ENCODE results near the gene PDGFB.

Gene PDGFB

DNA sequence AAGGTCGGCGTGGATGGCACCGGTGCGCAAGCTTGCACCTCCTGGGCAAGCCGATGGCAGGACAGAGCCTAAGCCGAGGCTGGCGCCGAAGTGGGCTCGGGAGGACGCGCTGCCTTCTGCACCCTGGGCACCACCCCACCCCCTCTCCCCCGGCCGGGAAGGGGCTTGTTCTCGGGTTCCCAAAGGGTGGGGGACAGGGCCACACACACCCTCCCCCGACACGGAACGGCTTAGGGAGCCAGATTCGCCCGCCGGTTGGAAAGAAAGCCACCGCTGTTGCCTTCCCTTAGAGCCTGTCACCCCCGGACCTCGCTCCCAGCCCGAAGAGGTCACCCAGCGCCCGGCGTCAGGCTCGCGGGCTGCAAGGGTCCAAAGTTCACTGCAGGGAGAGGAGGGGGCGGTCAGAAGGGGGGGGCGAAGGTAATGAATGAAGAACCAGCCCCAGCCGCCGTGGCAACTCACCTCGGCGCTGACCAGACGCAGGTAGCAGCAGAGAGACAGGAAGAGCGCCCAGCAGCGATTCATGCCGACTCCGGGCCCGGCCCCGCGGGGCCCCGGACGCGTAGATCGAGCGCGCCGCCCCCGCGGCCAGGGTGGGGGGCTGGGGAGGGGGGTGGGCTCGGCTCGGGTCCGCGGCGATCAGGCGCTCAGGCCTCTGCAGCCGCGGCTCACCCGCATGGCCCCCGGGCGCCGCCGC is 1.2 kb downstream of the PDGFB start:
- Histone ChIP-seq H3K4me1 (ENCODE audit: control insufficient read depth in 1 of 2, insufficient read depth in 2 of 2, low read length in 2 of 2) (peaks cover 0 to 28% of the 10 kb centered on the region in 2 donors), H3K36me3 (ENCODE audit: control insufficient read depth in 1 of 2, insufficient read depth in 2 of 2, low read length in 2 of 2) (peaks cover 0 to 1% of the 10 kb centered on the region in 2 donors), H3K27ac (ENCODE audit: low read length) (no peak overlapping the region), H3K9me3 (ENCODE audit: control insufficient read depth in 1 of 2, low read length in 2 of 2) (no peaks in the 10 kb centered on the region), H3K4me3 (ENCODE audit: low read depth in 1 of 2, low read length in 2 of 2) (peak overlapping the region; percentile 57 to 73), H3K27me3 (ENCODE audit: low read depth, low read length) (peaks cover 19% of the 10 kb centered on the region)

GRCh38 chr22:39242595-39243438 is 2.0 kb downstream of the PDGFB start:
- H3K36me3 ChIP-seq (ENCODE audit: control insufficient read depth in 1 of 2, insufficient read depth in 2 of 2, low read length in 2 of 2) = peaks cover 0 to 4% of the 10 kb centered on the region in 2 donors
- no peaks in the 10 kb centered on the region for H3K9me3 ChIP-seq (ENCODE audit: control insufficient read depth in 1 of 2, low read length in 2 of 2)
- H3K4me1 ChIP-seq (ENCODE audit: control insufficient read depth in 1 of 2, insufficient read depth in 2 of 2, low read length in 2 of 2) = peaks cover 0 to 28% of the 10 kb centered on the region in 2 donors
- peak overlapping the region; percentile 57 to 73 for H3K4me3 ChIP-seq (ENCODE audit: low read depth in 1 of 2, low read length in 2 of 2)
- H3K27ac ChIP-seq (ENCODE audit: low read length) = no peak overlapping the region
- H3K27me3 ChIP-seq (ENCODE audit: low read depth, low read length) = peaks cover 13% of the 10 kb centered on the region

GRCh38 chr22:39241794-39242594 is 2.8 kb downstream of the PDGFB start:
- peaks cover 0 to 4% of the 10 kb centered on the region in 2 donors for H3K36me3 ChIP-seq (ENCODE audit: control insufficient read depth in 1 of 2, insufficient read depth in 2 of 2, low read length in 2 of 2)
- H3K4me3 ChIP-seq (ENCODE audit: low read depth in 1 of 2, low read length in 2 of 2) = peak overlapping the region; percentile 12 to 73
- H3K27ac ChIP-seq (ENCODE audit: low read length) = no peak overlapping the region
- no peaks in the 10 kb centered on the region for H3K9me3 ChIP-seq (ENCODE audit: control insufficient read depth in 1 of 2, low read length in 2 of 2)
- H3K27me3 ChIP-seq (ENCODE audit: low read depth, low read length) = peaks cover 8% of the 10 kb centered on the region
- H3K4me1 ChIP-seq (ENCODE audit: control insufficient read depth in 1 of 2, insufficient read depth in 2 of 2, low read length in 2 of 2) = peaks cover 0 to 32% of the 10 kb centered on the region in 2 donors

- Histone ChIP-seq H3K4me1 (ENCODE audit: control insufficient read depth in 1 of 2, insufficient read depth in 2 of 2, low read length in 2 of 2) (peaks cover 0 to 36% of the 10 kb centered on the region in 2 donors), H3K27me3 (ENCODE audit: low read depth, low read length) (peaks cover 6% of the 10 kb centered on the region), H3K4me3 (ENCODE audit: low read depth in 1 of 2, low read length in 2 of 2) (peak overlapping the region; percentile 12 to 68), H3K36me3 (ENCODE audit: control insufficient read depth in 1 of 2, insufficient read depth in 2 of 2, low read length in 2 of 2) (peaks cover 0 to 4% of the 10 kb centered on the region in 2 donors), H3K9me3 (ENCODE audit: control insufficient read depth in 1 of 2, low read length in 2 of 2) (no peaks in the 10 kb centered on the region), H3K27ac (ENCODE audit: low read length) (peak overlapping the region; percentile 40)
Measured at GRCh38 chr22:39240831-39241793, 3.7 kb downstream of the PDGFB start.

GRCh38 chr22:39239561-39240423 is 5.0 kb downstream of the PDGFB start:
- Histone ChIP-seq H3K9me3 (ENCODE audit: control insufficient read depth in 1 of 2, low read length in 2 of 2) (no peaks in the 10 kb centered on the region), H3K4me3 (ENCODE audit: low read depth in 1 of 2, low read length in 2 of 2) (peak overlapping the region in 1 of 2 donors; percentile 12)

DNA sequence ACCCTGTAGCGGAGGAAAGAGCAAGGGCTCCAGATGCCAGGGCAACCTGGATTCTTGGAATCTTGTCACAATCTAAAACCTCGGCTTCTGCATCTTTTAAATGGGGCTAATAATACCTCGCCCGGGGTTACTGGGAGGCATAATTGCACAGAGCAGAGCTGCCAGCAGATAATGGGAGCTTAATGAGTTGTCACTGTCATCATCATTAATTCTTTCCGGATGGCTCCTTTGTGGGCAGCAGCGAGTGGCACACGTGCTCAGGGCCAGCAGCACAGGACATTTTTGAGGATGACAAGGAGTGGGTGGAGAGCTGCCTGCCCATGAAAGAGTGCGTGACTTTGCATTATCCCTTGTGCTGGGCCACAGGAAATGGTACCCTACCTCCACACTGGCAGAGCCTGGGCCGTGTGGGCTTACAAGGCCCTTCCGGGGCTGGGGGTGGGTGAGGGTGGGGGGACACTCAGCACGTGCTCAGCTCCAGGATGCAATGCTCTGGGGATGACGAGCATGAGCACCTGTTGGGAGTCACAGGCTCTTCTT is 5.7 kb downstream of the PDGFB start:
- peak overlapping the region; percentile 23 for H3K27ac ChIP-seq (ENCODE audit: low read length)
- H3K4me3 ChIP-seq (ENCODE audit: low read depth in 1 of 2, low read length in 2 of 2) = no peak overlapping the region
- H3K9me3 ChIP-seq (ENCODE audit: control insufficient read depth in 1 of 2, low read length in 2 of 2) = no peaks in the 10 kb centered on the region
- H3K36me3 ChIP-seq (ENCODE audit: control insufficient read depth in 1 of 2, insufficient read depth in 2 of 2, low read length in 2 of 2) = peaks cover 0 to 4% of the 10 kb centered on the region in 2 donors
- peaks cover 0 to 47% of the 10 kb centered on the region in 2 donors for H3K4me1 ChIP-seq (ENCODE audit: control insufficient read depth in 1 of 2, insufficient read depth in 2 of 2, low read length in 2 of 2)
- H3K27me3 ChIP-seq (ENCODE audit: low read depth, low read length) = no peaks in the 10 kb centered on the region

More at GRCh38 chr22:39239561-39240423, 5.0 kb downstream of the PDGFB start:
- Histone ChIP-seq H3K27me3 (ENCODE audit: low read depth, low read length) (no peaks in the 10 kb centered on the region), H3K27ac (ENCODE audit: low read length) (peak overlapping the region; percentile 40), H3K36me3 (ENCODE audit: control insufficient read depth in 1 of 2, insufficient read depth in 2 of 2, low read length in 2 of 2) (peaks cover 0 to 4% of the 10 kb centered on the region in 2 donors), H3K4me1 (ENCODE audit: control insufficient read depth in 1 of 2, insufficient read depth in 2 of 2, low read length in 2 of 2) (peaks cover 0 to 47% of the 10 kb centered on the region in 2 donors)

DNA sequence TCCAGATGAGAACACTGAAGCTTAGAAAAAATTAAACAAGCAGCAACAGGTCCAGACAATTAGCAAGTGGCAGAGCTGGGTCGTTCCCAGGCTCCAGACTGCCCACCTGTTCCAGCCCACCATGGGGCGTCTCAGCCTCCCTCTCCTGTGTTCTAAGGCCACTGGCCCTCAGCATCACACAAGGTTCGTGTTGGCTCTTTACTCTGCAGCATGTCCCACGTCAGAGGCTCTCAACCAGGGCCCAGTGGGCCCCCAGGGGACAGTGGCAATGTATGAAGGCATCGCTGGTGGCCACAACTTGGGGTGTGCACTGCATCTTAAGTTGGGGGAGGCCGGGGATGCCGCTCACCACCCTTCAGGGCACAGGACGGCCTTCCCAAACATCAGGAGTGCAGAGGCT is 6.2 kb downstream of the PDGFB start:
- H3K27ac ChIP-seq (ENCODE audit: low read length) = peak overlapping the region; percentile 23
- H3K27me3 ChIP-seq (ENCODE audit: low read depth, low read length) = no peaks in the 10 kb centered on the region
- peaks cover 0 to 4% of the 10 kb centered on the region in 2 donors for H3K36me3 ChIP-seq (ENCODE audit: control insufficient read depth in 1 of 2, insufficient read depth in 2 of 2, low read length in 2 of 2)
- peaks cover 0 to 45% of the 10 kb centered on the region in 2 donors for H3K4me1 ChIP-seq (ENCODE audit: control insufficient read depth in 1 of 2, insufficient read depth in 2 of 2, low read length in 2 of 2)
- H3K9me3 ChIP-seq (ENCODE audit: control insufficient read depth in 1 of 2, low read length in 2 of 2) = no peaks in the 10 kb centered on the region
- H3K4me3 ChIP-seq (ENCODE audit: low read depth in 1 of 2, low read length in 2 of 2) = peak overlapping the region in 1 of 2 donors; percentile 26

GRCh38 chr22:39238101-39238466 is 6.7 kb downstream of the PDGFB start:
- peak overlapping the region in 1 of 2 donors; percentile 26 for H3K4me3 ChIP-seq (ENCODE audit: low read depth in 1 of 2, low read length in 2 of 2)
- H3K36me3 ChIP-seq (ENCODE audit: control insufficient read depth in 1 of 2, insufficient read depth in 2 of 2, low read length in 2 of 2) = peaks cover 0 to 4% of the 10 kb centered on the region in 2 donors
- peaks cover 0 to 44% of the 10 kb centered on the region in 2 donors for H3K4me1 ChIP-seq (ENCODE audit: control insufficient read depth in 1 of 2, insufficient read depth in 2 of 2, low read length in 2 of 2)
- no peak overlapping the region for H3K27ac ChIP-seq (ENCODE audit: low read length)
- H3K27me3 ChIP-seq (ENCODE audit: low read depth, low read length) = no peaks in the 10 kb centered on the region
- no peaks in the 10 kb centered on the region for H3K9me3 ChIP-seq (ENCODE audit: control insufficient read depth in 1 of 2, low read length in 2 of 2)

DNA sequence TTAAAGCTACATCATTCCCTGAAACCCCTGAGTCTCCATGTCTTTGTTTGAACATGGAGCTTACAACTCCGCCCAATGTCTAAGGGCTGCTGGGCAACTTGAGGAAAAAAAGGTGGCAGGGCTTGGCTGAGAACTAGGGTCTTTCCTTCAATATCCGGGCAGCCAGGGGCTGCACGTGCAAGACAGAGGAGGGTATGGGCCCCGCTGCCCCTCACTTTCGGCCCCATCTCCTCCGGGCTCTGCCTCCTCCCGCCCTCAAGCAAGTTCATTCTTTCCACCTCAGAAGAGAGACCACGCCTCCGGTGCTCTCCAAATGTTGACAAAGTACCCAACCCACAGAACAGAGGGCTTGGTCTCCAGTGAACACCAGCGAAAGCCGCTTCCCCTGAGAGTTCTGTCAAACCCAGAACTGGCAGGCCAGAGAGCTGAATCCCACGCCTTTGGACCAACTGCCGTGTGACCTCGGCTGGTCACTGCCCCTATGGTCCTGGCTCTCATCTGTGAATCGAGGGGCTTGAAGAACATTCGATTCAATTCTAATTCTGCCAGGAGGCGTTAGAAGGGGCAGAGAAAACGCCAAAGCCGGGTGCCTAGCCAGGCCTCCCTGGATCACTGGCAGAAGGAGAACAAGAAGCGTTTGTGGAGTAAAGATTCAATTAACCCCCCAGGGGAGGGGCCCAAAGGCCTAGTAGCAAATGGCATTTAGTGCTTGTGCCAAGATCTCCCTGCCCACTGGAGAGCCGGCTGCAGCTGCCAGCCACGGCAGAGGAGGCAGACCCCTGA is 7.3 kb downstream of the PDGFB start:
- no peaks in the 10 kb centered on the region for H3K27me3 ChIP-seq (ENCODE audit: low read depth, low read length)
- H3K9me3 ChIP-seq (ENCODE audit: control insufficient read depth in 1 of 2, low read length in 2 of 2) = no peaks in the 10 kb centered on the region
- peaks cover 0 to 4% of the 10 kb centered on the region in 2 donors for H3K36me3 ChIP-seq (ENCODE audit: control insufficient read depth in 1 of 2, insufficient read depth in 2 of 2, low read length in 2 of 2)
- no peak overlapping the region for H3K4me3 ChIP-seq (ENCODE audit: low read depth in 1 of 2, low read length in 2 of 2)
- no peak overlapping the region for H3K27ac ChIP-seq (ENCODE audit: low read length)
- H3K4me1 ChIP-seq (ENCODE audit: control insufficient read depth in 1 of 2, insufficient read depth in 2 of 2, low read length in 2 of 2) = peaks cover 0 to 40% of the 10 kb centered on the region in 2 donors
